WTC11 (cell line): ENCODE measurements around the gene UBL7. TPM values are rescaled to one million over a fixed set of nuclear protein-coding genes. Genes with fewer than 3 reads are reported as not detected.

Experiments
- ATAC-seq: fragments of 200-7000 bp; cut with Tn5 transposase; 2 replicates; pipeline ENCODE4 v1.10.0; 2021; ENCODE audit warnings: mild to moderate bottlenecking, moderate library complexity
- CTCF ChIA-PET: fragments of 300-600 bp; sonication (Branson Sonifier 250); formaldehyde crosslinking; loops from one replicate; lab custom pipeline; 2021; ENCODE audit warnings: antibody characterized with exemption; lab: Charles Lee
- POLR2A ChIA-PET: fragments of 350-600 bp; sonication (Branson Sonifier 250); formaldehyde crosslinking; loops from one replicate; lab custom pipeline; 2021; ENCODE audit warnings: antibody characterized with exemption; lab: Charles Lee
- DNase-seq: peaks from one replicate; pipeline ENCODE4 v3.0.0; 2021; ENCODE audit warnings: low spot score
- H3K27ac Mint-ChIP-seq: 2 replicates; pipeline ENCODE4 v1.8.0; 2021; ENCODE audit warnings: mixed read lengths
- H3K27me3 Mint-ChIP-seq: 2 replicates; pipeline ENCODE4 v1.8.0; 2021; ENCODE audit warnings: low read depth, mild to moderate bottlenecking, moderate library complexity, mixed read lengths
- H3K36me3 Mint-ChIP-seq: 2 replicates; pipeline ENCODE4 v1.8.0; 2021; ENCODE audit warnings: mixed read lengths
- H3K4me1 Mint-ChIP-seq: 2 replicates; pipeline ENCODE4 v1.8.0; 2022; ENCODE audit warnings: mixed read lengths
- H3K4me3 Mint-ChIP-seq: 2 replicates; pipeline ENCODE4 v1.8.0; 2021; ENCODE audit warnings: mild to moderate bottlenecking, moderate library complexity, mixed read lengths
- H3K9me3 Mint-ChIP-seq: 2 replicates; pipeline ENCODE4 v1.8.0; 2021; ENCODE audit warnings: mixed read lengths
- AR ChIP-seq: fragments of 250-450 bp; sonication (Bioruptor Pico); IDR thresholded peaks from 2 replicates; pipeline ENCODE4 v1.9.0; 2021; ENCODE audit warnings: mild to moderate bottlenecking
- CDX4 ChIP-seq: fragments of 250-450 bp; sonication (Bioruptor Pico); IDR thresholded peaks from 2 replicates; pipeline ENCODE4 v1.9.0; 2021; ENCODE audit warnings: moderate library complexity, mild to moderate bottlenecking, inconsistent platforms, borderline replicate concordance
- CREB1 ChIP-seq: sonication (generic); formaldehyde crosslinking; IDR thresholded peaks from 2 replicates; pipeline ENCODE4 v1.8.0; 2023; ENCODE audit warnings: mild to moderate bottlenecking, missing genetic modification reagents
- ELF4 ChIP-seq: sonication (generic); formaldehyde crosslinking; IDR thresholded peaks from 2 replicates; pipeline ENCODE4 v1.8.1; 2022; ENCODE audit warnings: low read depth, mild to moderate bottlenecking, moderate library complexity, missing genetic modification reagents
- FOXJ3 ChIP-seq: sonication (generic); formaldehyde crosslinking; IDR thresholded peaks from 2 replicates; pipeline ENCODE4 v1.9.0; 2021; ENCODE audit warnings: missing genetic modification reagents, mild to moderate bottlenecking, borderline replicate concordance
- FOXK1 ChIP-seq: sonication (generic); formaldehyde crosslinking; IDR thresholded peaks from 2 replicates; pipeline ENCODE4 v1.8.0; 2022; ENCODE audit warnings: mild to moderate bottlenecking, moderate library complexity, missing genetic modification reagents
- GRHL2 ChIP-seq: fragments of 250-450 bp; sonication (Bioruptor Pico); IDR thresholded peaks from 2 replicates; pipeline ENCODE4 v1.8.0; 2022; ENCODE audit warnings: mild to moderate bottlenecking, moderate library complexity; ENCODE audit not compliant: insufficient replicate concordance, severe bottlenecking
- HMGA2 ChIP-seq: fragments of 250-450 bp; sonication (Bioruptor Pico); IDR thresholded peaks from 2 replicates; pipeline ENCODE4 v1.4.0; 2021; ENCODE audit warnings: mild to moderate bottlenecking, moderate library complexity
- IRF2 ChIP-seq: sonication (generic); formaldehyde crosslinking; IDR thresholded peaks from 2 replicates; pipeline ENCODE4 v1.8.0; 2022; ENCODE audit warnings: low read depth, missing genetic modification reagents, borderline replicate concordance
- JAZF1 ChIP-seq: fragments of 250-450 bp; sonication (Bioruptor Pico); IDR thresholded peaks from 2 replicates; pipeline ENCODE4 v1.9.0; 2021; ENCODE audit warnings: moderate library complexity, mild to moderate bottlenecking, inconsistent platforms
- KAT7 ChIP-seq: sonication (generic); formaldehyde crosslinking; IDR thresholded peaks from 2 replicates; pipeline ENCODE4 v1.8.1; 2023; ENCODE audit warnings: missing genetic modification reagents, mild to moderate bottlenecking, borderline replicate concordance
- MYBL2 ChIP-seq: sonication (generic); formaldehyde crosslinking; IDR thresholded peaks from 2 replicates; pipeline ENCODE4 v1.8.1; 2023; ENCODE audit warnings: mild to moderate bottlenecking, moderate library complexity, missing genetic modification reagents
- NR2C2 ChIP-seq: sonication (generic); formaldehyde crosslinking; IDR thresholded peaks from 2 replicates; pipeline ENCODE4 v1.8.0; 2022; ENCODE audit warnings: mild to moderate bottlenecking, missing genetic modification reagents
- RORB ChIP-seq: fragments of 250-450 bp; sonication (Bioruptor Pico); IDR thresholded peaks from 2 replicates; pipeline ENCODE4 v1.9.0; 2021; ENCODE audit warnings: mild to moderate bottlenecking
- TP53 ChIP-seq: sonication (generic); formaldehyde crosslinking; IDR thresholded peaks from 2 replicates; pipeline ENCODE4 v1.8.1; 2023; ENCODE audit warnings: mild to moderate bottlenecking, missing genetic modification reagents
- USF2 ChIP-seq: sonication (generic); formaldehyde crosslinking; IDR thresholded peaks from 2 replicates; pipeline ENCODE4 v1.8.1; 2023; ENCODE audit warnings: mild to moderate bottlenecking, missing genetic modification reagents, moderate library complexity
- ZBTB21 ChIP-seq: sonication (generic); formaldehyde crosslinking; IDR thresholded peaks from 2 replicates; pipeline ENCODE4 v1.8.1; 2023; ENCODE audit warnings: mild to moderate bottlenecking, missing genetic modification reagents, borderline replicate concordance
- ZBTB43 ChIP-seq: sonication (generic); formaldehyde crosslinking; IDR thresholded peaks from 2 replicates; pipeline ENCODE4 v1.8.1; 2023; ENCODE audit warnings: mild to moderate bottlenecking, missing genetic modification reagents
- ZMAT4 ChIP-seq: fragments of 250-450 bp; sonication (Bioruptor Pico); IDR thresholded peaks from 2 replicates; pipeline ENCODE4 v1.9.0; 2021; ENCODE audit warnings: mild to moderate bottlenecking
- ZNF138 ChIP-seq: sonication (generic); formaldehyde crosslinking; conservative IDR thresholded peaks from 2 replicates; pipeline ENCODE4 v1.8.1; 2022; ENCODE audit warnings: mild to moderate bottlenecking, moderate library complexity, missing genetic modification reagents
- ZNF281 ChIP-seq: sonication (generic); formaldehyde crosslinking; IDR thresholded peaks from 2 replicates; pipeline ENCODE4 v1.8.0; 2023; ENCODE audit warnings: mild to moderate bottlenecking, missing genetic modification reagents
- total RNA-seq: library from RNA; stranded (reverse); gene quantifications from 3 replicates; pipeline ENCODE4 v1.2.3, GENCODE V29; 2021

Gene UBL7
- total RNA-seq, 1 experiment from 2014 or later = 70.1 TPM

GRCh38 chr15:74497584-74497983 is 36.6 kb upstream of the UBL7 start:
- DNase-seq (no peak), ATAC-seq (no peak)
- no peak overlapping the region for H3K4me3 Mint-ChIP-seq
- ChIA-PET CTCF (no interaction called here), POLR2A (interaction anchor here (1.3 kb wide), 1 partner anchor 43 kb away, joined by 4 read pairs; the partner anchor contains the start of gene ARID3B)
- H3K4me1 Mint-ChIP-seq = peaks cover 4% of the 10 kb centered on the region
- no peaks in the 10 kb centered on the region for H3K9me3 Mint-ChIP-seq
- no peaks in the 10 kb centered on the region for H3K27me3 Mint-ChIP-seq
- peak overlapping the region; percentile 72 for H3K27ac Mint-ChIP-seq
- TF ChIP-seq NR2C2 (CRISPR knock-in tag) (no peak), FOXK1 (no peak), AR (CRISPR knock-in tag) (no peak), MYBL2 (CRISPR knock-in tag) (no peak), JAZF1 (CRISPR knock-in tag) (no peak), TP53 (CRISPR knock-in tag) (no peak), FOXJ3 (CRISPR knock-in tag) (no peak), ZBTB21 (no peak)
- H3K36me3 Mint-ChIP-seq = peaks cover 2% of the 10 kb centered on the region

- CTCF ChIA-PET = interaction anchor here (0.6 kb wide), 1 partner anchor 1415 kb away, joined by 3 read pairs; no protein-coding TSS in a partner anchor
- peaks cover 4% of the 10 kb centered on the region for H3K4me1 Mint-ChIP-seq
- ATAC-seq = no peak
- no peaks in the 10 kb centered on the region for H3K27me3 Mint-ChIP-seq
- no peak for DNase-seq
- TF ChIP-seq FOXJ3 (CRISPR knock-in tag) (no peak), ZBTB43 (CRISPR knock-in tag) (no peak), RORB (no peak), USF2 (no peak), CDX4 (CRISPR knock-in tag) (no peak), GRHL2 (no peak), ELF4 (CRISPR knock-in tag) (no peak), ZNF138 (CRISPR knock-in tag) (no peak), CREB1 (CRISPR knock-in tag) (no peak)
- H3K9me3 Mint-ChIP-seq = no peaks in the 10 kb centered on the region
- no peak overlapping the region for H3K4me3 Mint-ChIP-seq
- POLR2A ChIA-PET = no interaction called here
- H3K36me3 Mint-ChIP-seq = peaks cover 3% of the 10 kb centered on the region; the same call in 1 of the 2 replicates
- 0 out of 2 replicates have a peak overlapping the region, but pooled peaks have one; percentile 15 for H3K27ac Mint-ChIP-seq
Measured at GRCh38 chr15:74496648-74497047, 35.7 kb upstream of the UBL7 start.

- Mint-ChIP-seq H3K4me1 (peaks cover 4% of the 10 kb centered on the region), H3K36me3 (peaks cover 7% of the 10 kb centered on the region), H3K27me3 (no peaks in the 10 kb centered on the region), H3K9me3 (no peaks in the 10 kb centered on the region), H3K4me3 (peak overlapping the region; percentile 28; the same call in 1 of the 2 replicates), H3K27ac (peak overlapping the region; percentile 38)
- POLR2A ChIA-PET = no interaction called here
- ATAC-seq (no peak), DNase-seq (no peak)
- CTCF ChIA-PET = interaction anchor here (0.9 to 1.6 kb wide), 7 partner anchors 13 to 108 kb away, joined by 3 to 11 read pairs (median 4); no protein-coding TSS in a partner anchor
- TF ChIP-seq ZNF281 (CRISPR knock-in tag) (no peak), IRF2 (CRISPR knock-in tag) (no peak), ZMAT4 (CRISPR knock-in tag) (no peak), ZBTB21 (no peak), HMGA2 (CRISPR knock-in tag) (no peak), KAT7 (CRISPR knock-in tag) (no peak)
Measured at GRCh38 chr15:74490339-74490689, 29.4 kb upstream of the UBL7 start.
